Naive B cell (primary cell): Measurements from ENCODE around the gene PRKCE. TPM values are rescaled to one million over a fixed set of nuclear protein-coding genes. Genes with fewer than 3 reads are reported as not detected.

ENCODE experiments used
- ATAC-seq, 2 donors: fragments of 150-1000 bp; cut with Tn5 transposase; 2 replicates each; pipeline ENCODE4 v1.10.0; 2021; ENCODE audit warnings: low read depth in 2 of 2, mild to moderate bottlenecking in 2 of 2, moderate library complexity in 2 of 2
- DNase-seq: peaks from one replicate; pipeline ENCODE4 v3.0.0; 2022
- H3K27ac Mint-ChIP-seq, 6 donors: one replicate each; pipeline ENCODE4 v1.8.0; 2020 to 2022; ENCODE audit warnings: mild to moderate bottlenecking in 6 of 6, mixed read lengths in 6 of 6, moderate library complexity in 5 of 6, inconsistent platforms in 2 of 6
- H3K27me3 Mint-ChIP-seq, 3 donors: one replicate each; pipeline ENCODE4 v1.8.0; 2021 to 2022; ENCODE audit warnings: mixed read lengths in 3 of 3, mild to moderate bottlenecking in 1 of 3
- H3K36me3 Mint-ChIP-seq, 2 donors: one replicate each; pipeline ENCODE4 v1.8.0; 2020 to 2022; ENCODE audit warnings: mixed read lengths in 2 of 2, inconsistent platforms in 1 of 2, mild to moderate bottlenecking in 1 of 2
- H3K4me1 Mint-ChIP-seq, 3 donors: one replicate each; pipeline ENCODE4 v1.8.0; 2020 to 2022; ENCODE audit warnings: mixed read lengths in 3 of 3, inconsistent platforms in 1 of 3, mild to moderate bottlenecking in 1 of 3, moderate library complexity in 1 of 3
- H3K4me3 Mint-ChIP-seq, 8 donors: one replicate each; pipeline ENCODE4 v1.8.0; 2020 to 2022; ENCODE audit warnings: mild to moderate bottlenecking in 8 of 8, mixed read lengths in 8 of 8, moderate library complexity in 8 of 8, inconsistent platforms in 2 of 8
- H3K9me3 Mint-ChIP-seq, 7 donors: one replicate each; pipeline ENCODE4 v1.8.0; 2020 to 2022; ENCODE audit warnings: mixed read lengths in 7 of 7, mild to moderate bottlenecking in 5 of 7, inconsistent platforms in 2 of 7, moderate library complexity in 1 of 7
- polyA plus RNA-seq, 6 donors: library from polyadenylated mRNA; unstranded; fragments of 300-500 nt; fragmentation: Illumina TruSeq; gene quantifications; one replicate each; pipeline ENCODE4 v1.2.3, GENCODE V29; 2021; ENCODE audit warnings: low read depth in 6 of 6

The PRKCE gene
- polyA plus RNA-seq, 6 donors from 2014 or later: 14.8 to 33.3 (median 23.2) TPM

- no peak for ATAC-seq
- peak overlapping the region in 2 of 6 donors; percentile 49 to 91 for H3K27ac Mint-ChIP-seq
- DNase-seq: no peak
- H3K27me3 Mint-ChIP-seq: no peaks in the 10 kb centered on the region
- no peak overlapping the region for H3K4me3 Mint-ChIP-seq
- no peaks in the 10 kb centered on the region for H3K9me3 Mint-ChIP-seq
- H3K4me1 Mint-ChIP-seq: peaks cover 0 to 8% (median 0%) of the 10 kb centered on the region in 3 donors
- H3K36me3 Mint-ChIP-seq: peaks cover 14 to 21% of the 10 kb centered on the region in 2 donors
Measured at GRCh38 chr2:46036929-46037328, 385.5 kb downstream of the PRKCE start.

GRCh38 chr2:46039543-46040303, 388.2 kb downstream of the PRKCE start:
- DNase-seq: no peak
- Mint-ChIP-seq H3K27ac (peak overlapping the region in 1 of 6 donors; percentile 13), H3K9me3 (no peaks in the 10 kb centered on the region), H3K27me3 (no peaks in the 10 kb centered on the region), H3K4me1 (peaks cover 0 to 8% (median 0%) of the 10 kb centered on the region in 3 donors), H3K4me3 (no peak overlapping the region), H3K36me3 (peaks cover 8 to 10% of the 10 kb centered on the region in 2 donors)
- no peak for ATAC-seq

- ATAC-seq (no peak), DNase-seq (no peak)
- H3K36me3 Mint-ChIP-seq: peaks cover 5 to 12% of the 10 kb centered on the region in 2 donors
- H3K27ac Mint-ChIP-seq: peak overlapping the region in 1 of 6 donors; percentile 47
- no peaks in the 10 kb centered on the region for H3K27me3 Mint-ChIP-seq
- no peak overlapping the region for H3K4me3 Mint-ChIP-seq
- H3K9me3 Mint-ChIP-seq: no peaks in the 10 kb centered on the region
- peaks cover 0 to 7% (median 0%) of the 10 kb centered on the region in 3 donors for H3K4me1 Mint-ChIP-seq
Measured at GRCh38 chr2:46040563-46041155, 389.2 kb downstream of the PRKCE start.

GRCh38 chr2:46041434-46041833, 390.0 kb downstream of the PRKCE start:
- DNase-seq: no peak
- Mint-ChIP-seq H3K4me1 (peaks cover 0 to 4% (median 0%) of the 10 kb centered on the region in 3 donors), H3K27ac (peak overlapping the region in 1 of 6 donors; percentile 41), H3K27me3 (no peaks in the 10 kb centered on the region), H3K36me3 (peaks cover 0 to 12% of the 10 kb centered on the region in 2 donors), H3K4me3 (no peak overlapping the region), H3K9me3 (no peaks in the 10 kb centered on the region)
- ATAC-seq: no peak

GRCh38 chr2:46042207-46042637, 390.7 kb downstream of the PRKCE start:
- H3K36me3 Mint-ChIP-seq: peaks cover 0 to 12% of the 10 kb centered on the region in 2 donors
- no peak overlapping the region for H3K4me3 Mint-ChIP-seq
- H3K4me1 Mint-ChIP-seq: peaks cover 0 to 4% (median 0%) of the 10 kb centered on the region in 3 donors
- no peaks in the 10 kb centered on the region for H3K9me3 Mint-ChIP-seq
- peak overlapping the region in 1 of 6 donors; percentile 41 for H3K27ac Mint-ChIP-seq
- no peaks in the 10 kb centered on the region for H3K27me3 Mint-ChIP-seq
- no peak for DNase-seq
- no peak for ATAC-seq

DNA sequence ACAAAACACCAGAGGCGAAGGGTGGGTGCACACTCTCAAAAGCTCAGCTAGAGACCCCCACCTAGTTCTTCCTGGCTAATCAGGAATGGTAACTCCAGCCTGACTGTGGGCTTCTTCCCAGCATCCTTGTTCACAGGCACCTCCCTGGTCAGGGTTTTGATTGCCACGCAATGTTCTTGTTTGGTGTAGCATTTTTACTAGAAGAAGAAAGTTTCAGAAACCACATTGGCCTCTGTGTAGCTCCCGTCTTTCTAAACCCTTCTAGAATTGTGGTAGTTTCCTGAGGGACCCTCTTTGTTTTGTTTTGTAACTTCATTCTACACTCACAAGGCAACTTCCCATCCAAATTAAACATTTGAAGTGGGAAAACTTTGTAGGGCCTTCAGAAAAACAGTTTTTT, 391.2 kb downstream of the PRKCE start:
- Mint-ChIP-seq H3K9me3 (no peaks in the 10 kb centered on the region), H3K4me3 (no peak overlapping the region), H3K4me1 (peaks cover 0 to 4% (median 0%) of the 10 kb centered on the region in 3 donors), H3K27me3 (no peaks in the 10 kb centered on the region), H3K27ac (no peak overlapping the region), H3K36me3 (peaks cover 0 to 12% of the 10 kb centered on the region in 2 donors)
- ATAC-seq (no peak), DNase-seq (no peak)

DNA sequence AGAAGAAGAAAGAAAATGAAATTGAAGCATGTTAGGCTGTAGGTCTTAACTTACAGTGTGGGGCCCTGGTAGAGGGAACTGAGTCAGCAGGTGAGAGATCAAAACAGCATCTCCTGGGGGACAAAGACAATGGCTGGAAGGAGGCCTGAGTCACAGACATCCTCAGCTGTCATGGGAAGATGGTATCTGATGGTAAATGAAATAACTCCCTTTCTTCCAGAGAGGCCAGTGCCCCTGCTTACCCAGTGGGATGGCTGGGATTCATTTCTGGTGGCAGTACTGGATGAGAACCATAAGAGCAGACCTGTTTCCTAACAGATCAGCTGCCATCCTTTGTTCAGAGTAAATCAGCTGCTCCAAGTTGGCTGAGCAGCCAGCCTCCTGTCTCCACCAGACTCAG, 394.4 kb downstream of the PRKCE start:
- no peak for ATAC-seq
- Mint-ChIP-seq H3K27ac (peak overlapping the region in 1 of 6 donors; percentile 78), H3K4me3 (peak overlapping the region in 1 of 8 donors; percentile 45), H3K4me1 (peaks cover 0 to 4% (median 4%) of the 10 kb centered on the region in 3 donors), H3K36me3 (peaks cover 12 to 14% of the 10 kb centered on the region in 2 donors), H3K9me3 (no peaks in the 10 kb centered on the region), H3K27me3 (no peaks in the 10 kb centered on the region)
- DNase-seq: no peak

DNA sequence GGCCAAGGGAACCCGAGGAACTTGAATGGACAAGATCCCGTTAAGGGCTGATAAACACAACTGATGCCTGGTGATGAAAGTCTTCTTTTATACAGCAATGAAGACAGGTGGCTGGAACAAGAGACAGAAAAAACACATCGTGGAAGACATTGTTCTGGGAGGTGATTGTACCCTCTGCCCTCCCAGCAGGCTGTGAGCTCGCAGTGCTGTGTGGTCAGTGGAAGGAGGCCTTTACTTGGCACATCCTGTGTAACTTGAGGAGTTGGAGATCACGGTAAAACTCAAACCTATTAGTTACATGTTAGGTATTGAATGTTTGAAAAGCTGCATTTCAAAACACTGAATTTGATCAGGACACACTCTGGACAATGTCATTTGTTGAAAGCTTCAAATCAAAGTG, 395.8 kb downstream of the PRKCE start:
- no peak for DNase-seq
- ATAC-seq: no peak
- no peaks in the 10 kb centered on the region for H3K27me3 Mint-ChIP-seq
- H3K4me3 Mint-ChIP-seq: no peak overlapping the region
- peaks cover 13 to 26% of the 10 kb centered on the region in 2 donors for H3K36me3 Mint-ChIP-seq
- peak overlapping the region in 2 of 6 donors; percentile 24 to 75 for H3K27ac Mint-ChIP-seq
- peaks cover 0 to 4% (median 4%) of the 10 kb centered on the region in 3 donors for H3K4me1 Mint-ChIP-seq
- H3K9me3 Mint-ChIP-seq: no peaks in the 10 kb centered on the region

DNA sequence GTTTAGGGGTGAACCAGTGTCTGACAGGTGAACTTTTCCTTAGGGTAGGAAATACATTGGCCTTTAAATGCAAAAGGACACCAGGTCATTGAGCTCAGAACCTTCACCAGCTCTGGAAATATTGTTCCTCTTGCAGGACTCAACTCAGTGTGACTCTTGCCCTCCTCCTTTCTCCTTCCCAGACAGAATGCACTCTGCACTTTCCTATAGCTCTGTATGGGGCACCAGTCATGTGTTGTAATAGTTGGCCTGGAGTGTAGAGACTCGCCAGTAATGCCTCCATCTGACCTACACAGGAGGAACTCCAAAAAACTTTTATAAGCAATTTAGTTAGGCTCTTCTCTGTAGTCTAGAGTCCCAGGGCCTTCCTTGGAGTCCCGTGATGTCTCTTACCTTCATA, 397.2 kb downstream of the PRKCE start:
- DNase-seq: no peak
- H3K4me3 Mint-ChIP-seq: no peak overlapping the region
- no peaks in the 10 kb centered on the region for H3K9me3 Mint-ChIP-seq
- peaks cover 13 to 26% of the 10 kb centered on the region in 2 donors for H3K36me3 Mint-ChIP-seq
- ATAC-seq: no peak
- peak overlapping the region in 2 of 6 donors; percentile 15 to 63 for H3K27ac Mint-ChIP-seq
- H3K4me1 Mint-ChIP-seq: peaks cover 0 to 4% (median 4%) of the 10 kb centered on the region in 3 donors
- H3K27me3 Mint-ChIP-seq: no peaks in the 10 kb centered on the region

GRCh38 chr2:46050027-46050426, 398.6 kb downstream of the PRKCE start:
- no peak for ATAC-seq
- no peaks in the 10 kb centered on the region for H3K9me3 Mint-ChIP-seq
- peaks cover 0 to 4% (median 4%) of the 10 kb centered on the region in 3 donors for H3K4me1 Mint-ChIP-seq
- H3K36me3 Mint-ChIP-seq: peaks cover 19 to 26% of the 10 kb centered on the region in 2 donors
- H3K27ac Mint-ChIP-seq: no peak overlapping the region
- no peak overlapping the region for H3K4me3 Mint-ChIP-seq
- DNase-seq: no peak
- H3K27me3 Mint-ChIP-seq: no peaks in the 10 kb centered on the region

DNA sequence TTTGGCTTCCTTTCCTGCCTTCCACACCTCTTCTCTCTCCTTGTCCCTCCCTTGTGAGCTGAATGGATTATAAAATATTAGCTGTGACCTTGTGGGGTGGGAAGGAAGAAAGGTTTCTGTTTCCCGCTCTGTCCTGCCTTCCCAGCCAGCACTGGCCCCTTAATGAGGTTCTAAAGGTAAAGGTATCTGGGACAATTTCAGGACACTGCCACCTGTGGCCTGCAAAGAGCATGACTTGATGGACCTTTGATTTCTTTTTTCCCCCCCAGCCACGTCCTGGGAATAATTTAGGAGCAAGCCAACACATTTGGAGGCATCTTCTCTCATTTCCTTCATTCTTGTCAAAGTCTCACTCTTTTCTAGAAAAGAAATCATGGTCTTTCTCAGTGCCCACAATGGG, 399.0 kb downstream of the PRKCE start:
- peaks cover 0 to 4% (median 4%) of the 10 kb centered on the region in 3 donors for H3K4me1 Mint-ChIP-seq
- ATAC-seq (no peak), DNase-seq (no peak)
- H3K36me3 Mint-ChIP-seq: peaks cover 17 to 26% of the 10 kb centered on the region in 2 donors
- H3K27me3 Mint-ChIP-seq: no peaks in the 10 kb centered on the region
- no peak overlapping the region for H3K4me3 Mint-ChIP-seq
- no peak overlapping the region for H3K27ac Mint-ChIP-seq
- H3K9me3 Mint-ChIP-seq: no peaks in the 10 kb centered on the region

DNA sequence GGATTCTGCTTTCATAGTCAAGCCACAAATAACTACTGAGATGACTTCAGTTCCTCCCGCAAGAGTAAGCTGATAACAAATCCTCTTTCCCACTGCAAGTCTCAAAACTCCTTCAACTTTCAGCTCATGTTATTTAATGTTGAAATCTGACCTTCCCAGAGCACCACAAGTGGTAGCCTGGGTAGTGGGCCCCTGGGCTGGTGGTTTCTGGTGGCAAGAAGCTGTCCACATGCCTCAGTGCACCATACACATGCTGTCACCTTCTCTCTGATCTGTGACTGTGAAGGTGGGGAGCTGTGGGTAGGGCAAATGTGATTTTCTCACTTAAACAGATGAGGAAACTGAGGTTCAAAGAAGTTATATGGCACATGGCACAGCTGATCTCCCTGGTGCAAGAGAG, 399.6 kb downstream of the PRKCE start:
- ATAC-seq (no peak), DNase-seq (no peak)
- Mint-ChIP-seq H3K4me3 (no peak overlapping the region), H3K36me3 (peaks cover 18 to 26% of the 10 kb centered on the region in 2 donors), H3K9me3 (no peaks in the 10 kb centered on the region), H3K4me1 (peaks cover 0 to 4% (median 4%) of the 10 kb centered on the region in 3 donors), H3K27ac (no peak overlapping the region), H3K27me3 (no peaks in the 10 kb centered on the region)

- peaks cover 0 to 8% (median 6%) of the 10 kb centered on the region in 3 donors for H3K4me1 Mint-ChIP-seq
Measured at GRCh38 chr2:46053564-46053963, 402.1 kb downstream of the PRKCE start.

DNA sequence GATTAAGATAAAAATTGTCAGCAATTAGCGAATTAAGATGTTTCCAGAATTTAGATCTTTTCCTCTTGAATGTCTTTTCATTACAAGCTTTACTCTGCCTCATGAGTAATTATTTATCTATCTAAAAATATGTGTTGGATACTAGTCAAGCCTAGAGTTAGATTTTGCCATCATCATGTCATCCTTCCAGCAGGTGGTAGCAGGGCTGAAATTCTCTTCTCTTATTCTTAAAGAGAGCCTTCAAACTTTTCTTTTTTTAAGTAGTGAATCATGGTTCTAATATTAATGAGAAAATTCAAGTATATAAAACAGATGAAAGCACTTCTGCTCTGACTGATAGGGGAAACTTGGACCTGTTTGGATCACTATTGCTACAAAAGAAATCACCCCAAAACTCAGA, 405.1 kb downstream of the PRKCE start:
- H3K36me3 Mint-ChIP-seq: peaks cover 5 to 19% of the 10 kb centered on the region in 2 donors
- ATAC-seq: no peak
- peaks cover 0 to 4% (median 4%) of the 10 kb centered on the region in 3 donors for H3K4me1 Mint-ChIP-seq
- peak overlapping the region in 2 of 6 donors; percentile 33 to 56 for H3K27ac Mint-ChIP-seq
- H3K9me3 Mint-ChIP-seq: no peaks in the 10 kb centered on the region
- no peaks in the 10 kb centered on the region for H3K27me3 Mint-ChIP-seq
- H3K4me3 Mint-ChIP-seq: peak overlapping the region in 1 of 8 donors; percentile 54
- no peak for DNase-seq

More at GRCh38 chr2:46053564-46053963, 402.1 kb downstream of the PRKCE start:
- Mint-ChIP-seq H3K27ac (no peak overlapping the region), H3K27me3 (no peaks in the 10 kb centered on the region), H3K9me3 (no peaks in the 10 kb centered on the region), H3K36me3 (peaks cover 20 to 23% of the 10 kb centered on the region in 2 donors), H3K4me3 (peak overlapping the region in 1 of 8 donors; percentile 12)
- ATAC-seq: no peak
- DNase-seq: no peak
